K562 (cell line): Measurements from ENCODE around the gene HOXA10. TPM values are rescaled to one million over a fixed set of nuclear protein-coding genes. Genes with fewer than 3 reads are reported as not detected.

ENCODE experiments used
- ELF4 ChIP-seq: fragments of 450-650 bp; formaldehyde crosslinking; IDR thresholded peaks from 2 replicates; pipeline ENCODE4 v1.4.0; 2022; ENCODE audit warnings: missing genetic modification characterization
- HIVEP1 ChIP-seq: fragments of 250-450 bp; sonication (Bioruptor Pico); IDR thresholded peaks from 2 replicates; pipeline ENCODE4 v1.4.0; 2020; ENCODE audit warnings: mild to moderate bottlenecking
- KAT8 ChIP-seq: fragments of 450-650 bp; IDR thresholded peaks from 2 replicates; pipeline ENCODE4 v1.6.1; 2016; ENCODE audit warnings: low read depth, mild to moderate bottlenecking
- NCOA1 ChIP-seq: fragments of 450-650 bp; IDR thresholded peaks from 2 replicates; pipeline ENCODE4 v1.6.1; 2016; ENCODE audit warnings: low read depth
- POLR3A ChIP-seq: IDR thresholded peaks from 2 replicates; pipeline ENCODE4 v1.6.1; 2011; ENCODE audit warnings: borderline replicate concordance, mild to moderate bottlenecking, moderate library complexity; ENCODE audit not compliant: insufficient read length, insufficient read depth; ENCODE audit errors: extremely low read depth
- YBX1 ChIP-seq: fragments of 450-650 bp; IDR thresholded peaks from 2 replicates; pipeline ENCODE4 v1.7.1; 2016; ENCODE audit warnings: mild to moderate bottlenecking
- ZMIZ1 ChIP-seq, 2 experiments: fragments of 150-350 bp in 1 of 2; IDR thresholded peaks; 2 replicates each; pipeline ENCODE4 v1.6.1; 2012 to 2016; ENCODE audit warnings: low read depth in 2 of 2, low read length in 2 of 2, mild to moderate bottlenecking in 1 of 2, moderate library complexity in 1 of 2
- ZNF696 ChIP-seq: fragments of 250-450 bp; sonication (Bioruptor Pico); conservative IDR thresholded peaks from 2 replicates; pipeline ENCODE4 v1.4.0; 2020; ENCODE audit warnings: mild to moderate bottlenecking, moderate library complexity
- polyA plus RNA-seq, 8 experiments: library from polyadenylated mRNA; depleted of rRNA in 4 of 8; stranded (reverse) in 5 of 8; unstranded in 3 of 8; fragments of >200 nt; fragmentation: Nextera tagmentation in 2 of 8; fragmentation: Illumina TruSeq in 1 of 8; extraction: Ambion mirVana in 2 of 8; extraction: Trizol in 1 of 8; gene quantifications; 2 replicates each; pipeline versions ENCODE4 v1.2.1 to v1.2.3, GENCODE V29; 2011 to 2014; ENCODE audit warnings: inconsistent platforms in 1 of 8, missing spikeins in 1 of 8
- total RNA-seq, 7 experiments: library from RNA; depleted of rRNA in 6 of 7; stranded (reverse); fragments of >200 nt in 6 of 7; fragmentation: Illumina TruSeq in 2 of 7; extraction: Trizol in 2 of 7; gene quantifications; 2 replicates each; pipeline versions ENCODE4 v1.2.1 to v1.2.3, GENCODE V29; 2011 to 2021; ENCODE audit warnings: low replicate concordance in 1 of 7
- TF ChIP-seq, protein P1 (sequence below), 2 experiments: fragments of 450-650 bp in 1 of 2; sonication (generic) in 1 of 2; formaldehyde crosslinking in 1 of 2; IDR thresholded peaks; 2 replicates each; pipeline versions ENCODE4 v1.7.1 to v1.9.0; 2016 to 2022; ENCODE audit warnings: inconsistent platforms in 1 of 2, mild to moderate bottlenecking in 1 of 2, missing genetic modification reagents in 1 of 2
- TF ChIP-seq, protein P2 (sequence below): fragments of 250-450 bp; sonication (Bioruptor Pico); IDR thresholded peaks from 2 replicates; pipeline ENCODE4 v1.4.0; 2020; ENCODE audit warnings: mild to moderate bottlenecking, moderate library complexity, borderline replicate concordance

HOXA10 gene
- total and polyA plus RNA-seq, 9 of the 15 experiments (the other 6 are each of a cell fraction or from before 2014, with no cell fraction given): not detected

GRCh38 chr7:27159266-27160144 is 14.6 kb downstream of the HOXA10 start (continued):
- TF ChIP-seq, protein P1, sequence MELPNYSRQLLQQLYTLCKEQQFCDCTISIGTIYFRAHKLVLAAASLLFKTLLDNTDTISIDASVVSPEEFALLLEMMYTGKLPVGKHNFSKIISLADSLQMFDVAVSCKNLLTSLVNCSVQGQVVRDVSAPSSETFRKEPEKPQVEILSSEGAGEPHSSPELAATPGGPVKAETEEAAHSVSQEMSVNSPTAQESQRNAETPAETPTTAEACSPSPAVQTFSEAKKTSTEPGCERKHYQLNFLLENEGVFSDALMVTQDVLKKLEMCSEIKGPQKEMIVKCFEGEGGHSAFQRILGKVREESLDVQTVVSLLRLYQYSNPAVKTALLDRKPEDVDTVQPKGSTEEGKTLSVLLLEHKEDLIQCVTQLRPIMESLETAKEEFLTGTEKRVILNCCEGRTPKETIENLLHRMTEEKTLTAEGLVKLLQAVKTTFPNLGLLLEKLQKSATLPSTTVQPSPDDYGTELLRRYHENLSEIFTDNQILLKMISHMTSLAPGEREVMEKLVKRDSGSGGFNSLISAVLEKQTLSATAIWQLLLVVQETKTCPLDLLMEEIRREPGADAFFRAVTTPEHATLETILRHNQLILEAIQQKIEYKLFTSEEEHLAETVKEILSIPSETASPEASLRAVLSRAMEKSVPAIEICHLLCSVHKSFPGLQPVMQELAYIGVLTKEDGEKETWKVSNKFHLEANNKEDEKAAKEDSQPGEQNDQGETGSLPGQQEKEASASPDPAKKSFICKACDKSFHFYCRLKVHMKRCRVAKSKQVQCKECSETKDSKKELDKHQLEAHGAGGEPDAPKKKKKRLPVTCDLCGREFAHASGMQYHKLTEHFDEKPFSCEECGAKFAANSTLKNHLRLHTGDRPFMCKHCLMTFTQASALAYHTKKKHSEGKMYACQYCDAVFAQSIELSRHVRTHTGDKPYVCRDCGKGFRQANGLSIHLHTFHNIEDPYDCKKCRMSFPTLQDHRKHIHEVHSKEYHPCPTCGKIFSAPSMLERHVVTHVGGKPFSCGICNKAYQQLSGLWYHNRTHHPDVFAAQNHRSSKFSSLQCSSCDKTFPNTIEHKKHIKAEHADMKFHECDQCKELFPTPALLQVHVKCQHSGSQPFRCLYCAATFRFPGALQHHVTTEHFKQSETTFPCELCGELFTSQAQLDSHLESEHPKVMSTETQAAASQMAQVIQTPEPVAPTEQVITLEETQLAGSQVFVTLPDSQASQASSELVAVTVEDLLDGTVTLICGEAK (IDR thresholded peaks at IDR 0.05): no peak
- TF ChIP-seq, protein P1 (CRISPR knock-in tag; IDR thresholded peaks at IDR 0.05): no peak
- no peak for TF ChIP-seq YBX1
- no peak for TF ChIP-seq ZMIZ1 (IDR thresholded peaks at IDR 0.05; ENCODE audit: low read depth in 2 of 2, low read length in 2 of 2)
- no peak for TF ChIP-seq ZNF696 (CRISPR knock-in tag)
- TF ChIP-seq, protein P2, sequence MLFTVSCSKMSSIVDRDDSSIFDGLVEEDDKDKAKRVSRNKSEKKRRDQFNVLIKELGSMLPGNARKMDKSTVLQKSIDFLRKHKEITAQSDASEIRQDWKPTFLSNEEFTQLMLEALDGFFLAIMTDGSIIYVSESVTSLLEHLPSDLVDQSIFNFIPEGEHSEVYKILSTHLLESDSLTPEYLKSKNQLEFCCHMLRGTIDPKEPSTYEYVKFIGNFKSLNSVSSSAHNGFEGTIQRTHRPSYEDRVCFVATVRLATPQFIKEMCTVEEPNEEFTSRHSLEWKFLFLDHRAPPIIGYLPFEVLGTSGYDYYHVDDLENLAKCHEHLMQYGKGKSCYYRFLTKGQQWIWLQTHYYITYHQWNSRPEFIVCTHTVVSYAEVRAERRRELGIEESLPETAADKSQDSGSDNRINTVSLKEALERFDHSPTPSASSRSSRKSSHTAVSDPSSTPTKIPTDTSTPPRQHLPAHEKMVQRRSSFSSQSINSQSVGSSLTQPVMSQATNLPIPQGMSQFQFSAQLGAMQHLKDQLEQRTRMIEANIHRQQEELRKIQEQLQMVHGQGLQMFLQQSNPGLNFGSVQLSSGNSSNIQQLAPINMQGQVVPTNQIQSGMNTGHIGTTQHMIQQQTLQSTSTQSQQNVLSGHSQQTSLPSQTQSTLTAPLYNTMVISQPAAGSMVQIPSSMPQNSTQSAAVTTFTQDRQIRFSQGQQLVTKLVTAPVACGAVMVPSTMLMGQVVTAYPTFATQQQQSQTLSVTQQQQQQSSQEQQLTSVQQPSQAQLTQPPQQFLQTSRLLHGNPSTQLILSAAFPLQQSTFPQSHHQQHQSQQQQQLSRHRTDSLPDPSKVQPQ (CRISPR knock-in tag): no peak
- TF ChIP-seq ELF4 (CRISPR knock-in tag): no peak
- TF ChIP-seq POLR3A: no peak
- TF ChIP-seq NCOA1: no peak
- TF ChIP-seq HIVEP1 (CRISPR knock-in tag): no peak
- no peak for TF ChIP-seq KAT8
